T-cell (primary cell): ENCODE results near the gene NDN. TPM values are rescaled to one million over a fixed set of nuclear protein-coding genes. Genes with fewer than 3 reads are reported as not detected.
A peak's percentile ranks its signal among the peaks of the same experiment; 100 is the strongest.

Source experiments
- ATAC-seq, 4 experiments: fragments of 200-7000 bp in 3 of 4; fragments of 150-1000 bp in 1 of 4; cut with Tn5 transposase; replicated peaks in 1 of 4; 1 replicate in 3 of 4; 2 replicates in 1 of 4; pipeline ENCODE4 v1.10.0; 2021; ENCODE audit warnings: moderate library complexity in 3 of 4, mild to moderate bottlenecking in 2 of 4, moderate number of reproducible peaks in 1 of 4
- CTCF ChIA-PET, 2 donors: fragments of 300-600 bp; sonication (Branson Sonifier 250); formaldehyde crosslinking; loops; one replicate each; lab custom pipeline; 2022; ENCODE audit warnings: antibody characterized with exemption in 2 of 2; lab: Charles Lee
- POLR2A ChIA-PET, 2 donors: fragments of 300-600 bp; sonication (Branson Sonifier 250); formaldehyde crosslinking; loops; one replicate each; lab custom pipeline; 2022; ENCODE audit warnings: antibody characterized with exemption in 2 of 2; lab: Charles Lee
- DNase-seq, 35 experiments: peaks; one replicate each; pipeline versions ENCODE4 v3.0.0 to v3.0.0-alpha.2; 2013 to 2023
- H3K27ac ChIP-seq: one replicate; pipeline ENCODE4 v1.5.1; 2013; ENCODE audit warnings: low read length
- H3K27me3 ChIP-seq, 2 experiments: replicated peaks in 1 of 2; 1 replicate in 1 of 2; 2 replicates in 1 of 2; pipeline versions ENCODE4 v1.6.1 to v1.7.0; 2013; ENCODE audit warnings: low read length in 1 of 2, mixed read lengths in 1 of 2; ENCODE audit not compliant: control insufficient read depth in 2 of 2, insufficient read depth in 2 of 2; ENCODE audit errors: extremely low read depth in 1 of 2
- H3K36me3 ChIP-seq, 2 donors: 1 replicate in 1 of 2; 2 replicates in 1 of 2; pipeline versions ENCODE4 v1.6.1 to v1.7.0; 2013; ENCODE audit warnings: low read length in 1 of 2; ENCODE audit not compliant: control insufficient read depth in 2 of 2, insufficient read depth in 1 of 2; ENCODE audit errors: extremely low read depth in 1 of 2
- H3K4me1 ChIP-seq, 2 experiments: 1 replicate in 1 of 2; 2 replicates in 1 of 2; pipeline versions ENCODE4 v1.6.1 to v1.7.0; 2013; ENCODE audit warnings: low read length in 2 of 2, mixed read lengths in 1 of 2; ENCODE audit not compliant: insufficient read depth in 2 of 2, control insufficient read depth in 1 of 2; ENCODE audit errors: extremely low read depth in 1 of 2
- H3K4me3 ChIP-seq, 2 donors: 1 replicate in 1 of 2; 2 replicates in 1 of 2; pipeline versions ENCODE4 v1.5.1 to v1.7.0; 2013; ENCODE audit warnings: mild to moderate bottlenecking in 2 of 2, low read length in 1 of 2, moderate library complexity in 1 of 2; ENCODE audit not compliant: control insufficient read depth in 1 of 2; ENCODE audit errors: extremely low read depth in 1 of 2
- H3K9me3 ChIP-seq: 2 replicates; pipeline ENCODE4 v1.7.0; 2013
- H3K27ac Mint-ChIP-seq, 2 donors: one replicate each; pipeline ENCODE4 v1.8.0; 2020 to 2021; ENCODE audit warnings: mild to moderate bottlenecking in 2 of 2, mixed read lengths in 2 of 2
- H3K27me3 Mint-ChIP-seq, 2 donors: one replicate each; pipeline ENCODE4 v1.8.0; 2021 to 2022; ENCODE audit warnings: mixed read lengths in 2 of 2
- H3K36me3 Mint-ChIP-seq: one replicate; pipeline ENCODE4 v1.8.0; 2021; ENCODE audit warnings: mixed read lengths
- H3K4me1 Mint-ChIP-seq, 3 donors: one replicate each; pipeline ENCODE4 v1.8.0; 2020 to 2022; ENCODE audit warnings: mixed read lengths in 3 of 3, mild to moderate bottlenecking in 1 of 3
- H3K4me3 Mint-ChIP-seq, 3 donors: one replicate each; pipeline ENCODE4 v1.8.0; 2020 to 2022; ENCODE audit warnings: mild to moderate bottlenecking in 3 of 3, mixed read lengths in 3 of 3, moderate library complexity in 3 of 3
- H3K9me3 Mint-ChIP-seq, 3 donors: one replicate each; pipeline ENCODE4 v1.8.0; 2020 to 2022; ENCODE audit warnings: mixed read lengths in 3 of 3
- WGBS: methylation state at CpG from one replicate; pipeline ENCODE4 v1.1.5; 2013; ENCODE audit warnings: missing lambda C conversion rate; ENCODE audit not compliant: insufficient coverage; 5-methylcytosine and 5-hydroxymethylcytosine counted together
- total RNA-seq, 35 experiments: library from RNA in 6 of 35; stranded (reverse) in 6 of 35; fragments of 120-200 nt in 1 of 35; gene quantifications; one replicate each; pipeline versions ENCODE4 v1.2.1 to v1.2.4 and lab custom pipeline; 2013 to 2026

The NDN gene
- total RNA-seq, 5 donors from 2014 or later (not counting 1 experiment from before 2014, with no cell fraction given) = 0.16 to 0.39 (median 0.28) TPM; not detected in 1

GRCh38 chr15:23645371-23646164 lies 41.5 kb downstream of the NDN start:
- Histone ChIP-seq H3K27me3 (peaks cover 0 to 27% of the 10 kb centered on the region in 2 experiments), H3K4me3 (no peak overlapping the region), H3K4me1 (no peaks in the 10 kb centered on the region), H3K27ac (no peak overlapping the region), H3K9me3 (no peaks in the 10 kb centered on the region), H3K36me3 (no peaks in the 10 kb centered on the region)
- no peaks in the 10 kb centered on the region for H3K9me3 Mint-ChIP-seq
- H3K36me3 Mint-ChIP-seq = no peaks in the 10 kb centered on the region
- ATAC-seq = no peak
- peaks cover 0 to 3% (median 0%) of the 10 kb centered on the region in 3 donors for H3K4me1 Mint-ChIP-seq
- DNase-seq = no peak
- CTCF ChIA-PET = no interaction called here
- H3K27ac Mint-ChIP-seq = no peak overlapping the region
- no peak overlapping the region for H3K4me3 Mint-ChIP-seq
- H3K27me3 Mint-ChIP-seq = peaks cover 7 to 10% of the 10 kb centered on the region in 2 donors
- POLR2A ChIA-PET = no interaction called here
- WGBS = 96% methylated on average over 40 of the region's 40 CpGs

- POLR2A ChIA-PET = no interaction called here
- CTCF ChIA-PET = no interaction called here
- ATAC-seq (no peak), DNase-seq (no peak)
- Mint-ChIP-seq H3K9me3 (no peaks in the 10 kb centered on the region), H3K36me3 (no peaks in the 10 kb centered on the region), H3K4me3 (no peak overlapping the region), H3K27me3 (peaks cover 7 to 10% of the 10 kb centered on the region in 2 donors), H3K4me1 (peaks cover 0 to 3% (median 0%) of the 10 kb centered on the region in 3 donors), H3K27ac (no peak overlapping the region)
- Histone ChIP-seq H3K4me3 (no peak overlapping the region), H3K4me1 (no peaks in the 10 kb centered on the region), H3K27ac (no peak overlapping the region), H3K36me3 (no peaks in the 10 kb centered on the region), H3K27me3 (peaks cover 0 to 27% of the 10 kb centered on the region in 2 experiments), H3K9me3 (no peaks in the 10 kb centered on the region)
- 81% methylated on average over 13 of the region's 13 CpGs for WGBS
Observed at GRCh38 chr15:23644829-23645228, 42.3 kb downstream of the NDN start.

GRCh38 chr15:23642413-23643044 lies 44.6 kb downstream of the NDN start:
- ChIA-PET CTCF (interaction anchor here (0.7 to 1.0 kb wide), 2 partner anchors 1858 to 1859 kb away, joined by 3 read pairs; no protein-coding TSS in a partner anchor), POLR2A (no interaction called here)
- Histone ChIP-seq H3K36me3 (no peaks in the 10 kb centered on the region), H3K27ac (no peak overlapping the region), H3K9me3 (no peaks in the 10 kb centered on the region), H3K27me3 (peaks cover 0 to 21% of the 10 kb centered on the region in 2 experiments), H3K4me3 (no peak overlapping the region), H3K4me1 (no peaks in the 10 kb centered on the region)
- 34% methylated on average over 6 of the region's 13 CpGs for WGBS
- no peaks in the 10 kb centered on the region for H3K36me3 Mint-ChIP-seq
- peaks cover 0 to 3% (median 0%) of the 10 kb centered on the region in 3 donors for H3K4me1 Mint-ChIP-seq
- DNase-seq (peak in 14 of 35 experiments; percentile 2 to 52 (median 11)), ATAC-seq (no peak)
- H3K9me3 Mint-ChIP-seq = no peaks in the 10 kb centered on the region
- peaks cover 3 to 4% of the 10 kb centered on the region in 2 donors for H3K27me3 Mint-ChIP-seq
- H3K27ac Mint-ChIP-seq = no peak overlapping the region
- no peak overlapping the region for H3K4me3 Mint-ChIP-seq

Other genes with a start within 250 kb of the NDN start
- gene GOLGA6L2, start 240.1 kb downstream of the NDN start, total RNA-seq = not detected
- 1 to 10 TPM; 2.0 to 5.8 (median 2.9) TPM for gene MKRN3, start 121.6 kb downstream of the NDN start, total RNA-seq
- gene MAGEL2, start 39.4 kb downstream of the NDN start, total RNA-seq = not detected